ENCODE results near the gene PTX3.
A peak's percentile ranks its signal among the peaks of the same experiment; 100 is the strongest.

Gene PTX3

DNA sequence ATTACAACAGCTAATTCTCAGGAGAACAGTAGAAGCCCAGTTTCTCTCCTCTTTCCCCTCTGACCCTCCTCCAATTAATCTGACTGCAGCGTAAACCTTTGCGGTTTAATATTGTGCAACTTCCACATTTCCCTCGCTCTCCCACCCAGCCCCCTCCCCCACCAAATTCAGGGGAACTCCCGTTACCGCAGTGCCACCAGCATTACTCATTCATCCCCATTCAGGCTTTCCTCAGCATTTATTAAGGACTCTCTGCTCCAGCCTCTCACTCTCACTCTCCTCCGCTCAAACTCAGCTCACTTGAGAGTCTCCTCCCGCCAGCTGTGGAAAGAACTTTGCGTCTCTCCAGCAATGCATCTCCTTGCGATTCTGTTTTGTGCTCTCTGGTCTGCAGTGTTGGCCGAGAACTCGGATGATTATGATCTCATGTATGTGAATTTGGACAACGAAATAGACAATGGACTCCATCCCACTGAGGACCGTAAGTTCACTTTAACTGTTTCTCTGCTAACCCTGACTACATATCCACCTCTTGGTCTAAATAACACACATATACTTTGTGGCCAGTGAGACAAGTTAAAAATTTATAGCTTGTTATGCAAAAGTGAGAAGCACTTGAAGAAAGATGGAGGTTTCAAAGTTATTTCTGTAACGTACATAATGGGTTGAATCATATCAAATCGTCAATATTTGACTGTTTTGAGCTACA is at the start of gene PTX3:
Gene PTX3 (plus strand): TSS at position 268 of the 709 bp plus-strand sequence. CDS start 84 bp downstream, at position 352.
- no peak for DNase-seq (ENCODE audit: low spot score)

DNA sequence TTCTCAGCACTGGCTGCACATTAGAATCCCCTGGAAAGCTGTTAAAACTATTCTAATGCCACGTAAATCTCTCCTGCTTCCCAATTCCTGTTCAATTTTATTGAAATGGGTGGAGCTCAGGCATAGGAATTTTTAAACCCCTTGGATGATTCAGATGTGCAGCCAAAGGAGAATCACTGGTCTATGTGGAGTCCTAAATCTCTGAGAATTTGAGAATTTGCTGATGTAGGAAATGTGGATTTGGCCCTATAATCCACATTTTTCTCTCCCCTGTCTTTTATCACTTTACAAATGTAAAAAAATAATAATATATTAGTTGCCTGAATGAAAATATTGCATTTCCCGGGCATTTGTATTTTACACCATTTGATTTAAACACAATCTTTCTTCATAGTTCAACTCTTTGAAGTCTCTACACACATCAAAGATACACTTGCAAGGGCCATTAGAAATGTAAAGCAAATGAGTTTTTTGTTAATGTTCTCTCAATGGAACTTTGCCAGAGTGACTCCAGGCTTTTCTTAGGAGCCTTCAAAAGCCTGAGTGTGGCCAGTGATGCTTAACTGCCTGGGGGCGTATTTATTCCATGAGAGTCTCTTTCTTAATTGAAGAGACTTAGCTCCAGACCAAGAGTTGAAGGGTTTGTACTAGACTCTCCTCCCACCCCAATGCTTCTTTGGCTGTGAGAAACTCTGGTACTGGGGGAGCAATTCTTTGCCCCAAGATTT is 48.8 kb upstream of the PTX3 start:
- no peak for DNase-seq (ENCODE audit: low spot score)

DNA sequence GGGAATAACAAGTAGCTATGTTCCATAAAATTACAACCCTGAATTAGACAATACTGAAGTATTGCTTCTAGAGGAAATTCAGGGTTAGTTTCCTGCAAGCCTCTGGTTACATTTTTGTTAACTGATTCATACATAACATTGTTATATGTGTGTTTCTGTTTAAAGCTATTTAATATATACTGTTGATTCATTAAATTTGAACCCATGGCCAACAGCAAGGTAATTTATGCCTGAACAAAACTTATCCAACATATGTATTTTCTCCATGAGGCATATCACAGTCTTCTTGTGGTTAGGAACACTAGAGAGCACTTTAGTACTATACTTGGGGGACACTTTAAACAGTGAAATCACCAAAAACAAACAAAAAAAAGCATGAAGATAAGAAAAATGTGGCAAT is 47.7 kb upstream of the PTX3 start:
- no peak for DNase-seq (ENCODE audit: low spot score)

DNA sequence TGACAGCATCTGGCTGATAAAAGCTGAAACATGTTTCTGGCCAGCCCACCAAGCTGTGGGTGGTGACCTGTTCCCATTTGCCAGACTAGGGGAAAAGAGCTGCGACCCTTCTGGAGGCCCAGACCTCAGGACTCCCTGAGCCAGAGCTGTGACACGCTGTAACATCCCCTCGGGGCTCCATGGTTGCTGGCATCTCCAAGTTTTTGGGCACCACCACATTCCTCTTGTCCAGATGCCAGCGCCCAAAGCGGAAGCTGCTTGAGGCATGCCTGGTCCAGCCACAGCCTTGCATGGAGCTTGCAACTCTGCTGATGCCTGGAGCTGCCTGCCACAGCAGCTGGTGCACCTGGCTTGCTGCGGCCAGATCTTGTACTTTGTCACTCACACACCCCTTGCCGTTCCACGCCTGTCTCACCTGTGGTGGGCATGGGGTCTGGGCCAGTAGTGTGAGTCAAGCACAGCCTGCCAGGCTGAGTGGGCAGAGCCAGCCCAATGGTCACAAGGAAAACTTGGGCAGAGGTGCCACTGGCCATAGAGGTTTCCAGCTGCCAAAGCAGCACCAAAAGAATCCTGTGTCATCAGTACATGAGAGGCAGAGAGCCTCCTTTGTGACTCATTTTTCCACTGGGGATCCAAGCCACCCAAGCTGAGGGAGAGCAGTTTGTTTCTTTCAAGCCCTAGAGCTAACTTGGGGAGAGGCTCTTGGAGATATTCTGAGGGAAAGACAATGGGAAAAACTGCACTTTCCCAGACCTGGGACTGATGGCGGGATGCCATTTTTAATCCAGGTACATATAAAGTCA is 45.7 kb upstream of the PTX3 start:
- no peak for DNase-seq (ENCODE audit: low spot score)

DNA sequence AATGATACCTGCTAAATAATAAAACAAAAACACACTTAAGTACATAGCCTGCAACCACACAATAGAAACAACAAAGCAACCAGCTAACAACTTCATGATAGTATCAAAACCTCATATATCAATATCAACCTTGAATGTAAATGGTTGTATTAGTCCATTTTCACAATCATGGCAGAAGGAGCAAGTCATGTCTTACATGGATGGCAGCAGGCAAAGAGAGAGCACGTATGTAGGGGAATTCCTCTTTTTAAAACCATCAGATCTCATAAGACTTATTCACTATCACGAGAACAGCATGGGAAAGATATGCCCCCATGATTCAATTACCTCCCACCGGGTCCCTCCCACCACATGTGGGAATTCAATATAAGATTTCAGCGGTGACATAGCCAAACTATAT is 44.5 kb upstream of the PTX3 start:
- no peak for DNase-seq (ENCODE audit: low spot score)

DNA sequence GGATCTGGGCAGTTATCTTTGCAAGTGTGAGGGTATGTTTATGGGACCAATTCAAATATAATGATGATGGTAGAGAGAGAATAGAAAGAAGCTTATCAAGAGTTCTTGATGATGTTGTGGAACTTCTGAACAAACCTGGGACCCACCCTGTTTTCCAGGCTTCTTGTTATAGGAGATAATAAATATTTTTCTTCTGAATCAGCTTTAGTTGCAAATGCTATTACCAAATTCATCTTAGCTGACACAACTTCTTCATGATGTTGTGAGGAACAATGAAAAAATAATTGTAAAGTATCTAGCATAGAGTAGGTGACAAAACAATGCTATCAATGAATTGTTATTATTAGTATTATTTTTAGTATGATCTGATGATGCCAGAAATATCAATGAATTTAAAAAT is 43.5 kb upstream of the PTX3 start:
- DNase-seq (ENCODE audit: low spot score) = no peak

DNA sequence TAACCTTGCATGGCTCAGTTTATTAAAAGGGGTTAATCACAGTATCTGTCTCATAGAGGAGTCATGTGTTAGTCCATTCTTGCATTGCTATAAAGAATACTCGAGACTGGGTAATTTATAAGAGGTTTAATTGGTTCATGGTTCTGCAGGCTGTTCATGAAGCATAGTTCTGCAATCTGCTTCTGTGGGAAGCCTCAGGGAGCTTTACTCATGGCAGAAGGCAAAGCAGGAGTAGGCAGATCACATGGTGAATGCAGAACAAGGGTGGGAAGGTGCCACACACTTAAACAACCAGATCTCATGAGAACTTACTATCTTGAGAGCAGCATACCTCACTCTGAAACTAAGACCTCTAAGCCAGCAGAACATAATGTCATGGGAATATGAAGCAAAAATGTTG is 42.2 kb upstream of the PTX3 start:
- no peak for DNase-seq (ENCODE audit: low spot score)

DNA sequence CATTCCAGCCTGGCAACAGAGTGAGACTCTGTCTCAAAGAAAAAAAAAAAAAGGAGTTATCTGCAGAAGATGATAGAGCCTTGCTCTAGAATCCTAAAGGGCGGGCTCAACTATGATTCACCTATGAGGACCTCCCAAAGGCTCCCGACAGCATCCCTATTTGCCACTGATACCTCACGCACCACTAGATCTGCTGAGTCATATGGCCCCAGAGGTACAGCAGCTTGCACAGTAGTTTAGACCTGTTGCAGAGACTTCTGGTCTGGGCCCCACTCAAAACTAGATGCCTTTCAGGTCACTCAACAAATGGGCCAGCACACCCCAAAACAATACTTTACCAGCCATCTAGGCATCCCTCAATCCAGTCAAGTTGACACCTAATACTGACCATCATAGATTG is 38.1 kb upstream of the PTX3 start:
- no peak for DNase-seq (ENCODE audit: low spot score)

DNA sequence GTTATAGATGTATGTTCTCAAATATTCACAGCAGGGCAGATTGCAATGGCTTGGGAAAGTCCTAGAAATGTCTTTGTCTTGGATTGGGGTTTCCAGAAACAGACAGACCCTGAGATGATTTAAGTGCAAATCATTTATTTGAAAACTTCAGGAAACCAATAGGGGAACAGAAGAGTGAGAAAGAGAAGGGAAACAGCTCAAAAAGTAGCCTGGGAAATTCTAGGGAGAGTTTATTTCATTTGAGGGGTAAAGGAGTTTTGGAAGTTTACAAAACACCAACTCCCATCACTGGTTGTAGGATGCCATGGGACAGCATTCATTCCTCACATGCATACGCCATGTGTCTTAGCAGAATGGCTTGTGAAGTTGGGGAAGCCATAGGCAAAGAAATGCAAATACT is 32.3 kb upstream of the PTX3 start:
- DNase-seq (ENCODE audit: low spot score) = no peak

DNA sequence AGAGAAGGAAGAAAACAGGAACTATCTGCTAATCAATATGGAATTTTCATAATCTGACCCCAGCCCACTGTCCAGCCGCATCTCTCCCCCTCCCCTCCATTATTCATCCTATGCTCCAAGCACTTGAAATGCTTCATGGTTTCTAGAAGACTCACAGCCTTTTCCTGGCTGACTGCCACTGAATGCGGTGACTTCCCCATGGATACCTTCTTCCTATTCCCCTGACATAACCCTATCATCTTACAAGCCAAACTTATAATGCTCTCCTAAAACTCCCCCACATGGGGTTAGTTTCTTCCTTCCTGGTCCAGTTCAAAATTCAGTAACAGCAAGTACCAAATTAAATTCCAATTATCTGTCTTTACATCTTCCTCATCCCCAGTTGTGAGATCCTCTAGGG is 31.2 kb upstream of the PTX3 start:
- DNase-seq (ENCODE audit: low spot score) = no peak

DNA sequence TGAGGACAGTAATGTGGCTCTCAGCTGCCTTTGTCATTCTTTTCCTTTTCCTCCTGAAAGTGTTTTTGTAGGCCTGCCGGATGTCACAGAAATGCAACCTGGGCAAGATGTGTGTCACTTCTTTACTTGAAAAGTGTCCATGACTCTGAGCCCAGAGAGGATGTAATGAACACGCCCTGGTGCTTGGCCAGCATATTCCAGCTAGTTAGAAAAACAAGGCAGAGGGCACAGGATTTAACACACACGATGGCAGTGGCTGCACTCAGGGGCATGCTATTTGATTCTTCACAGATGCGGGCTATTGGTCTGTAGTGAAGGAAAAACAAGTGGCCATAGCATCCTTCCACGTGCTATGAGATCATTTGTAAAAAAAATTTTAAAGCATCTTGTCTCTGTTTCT is 30.3 kb upstream of the PTX3 start:
- no peak for DNase-seq (ENCODE audit: low spot score)

DNA sequence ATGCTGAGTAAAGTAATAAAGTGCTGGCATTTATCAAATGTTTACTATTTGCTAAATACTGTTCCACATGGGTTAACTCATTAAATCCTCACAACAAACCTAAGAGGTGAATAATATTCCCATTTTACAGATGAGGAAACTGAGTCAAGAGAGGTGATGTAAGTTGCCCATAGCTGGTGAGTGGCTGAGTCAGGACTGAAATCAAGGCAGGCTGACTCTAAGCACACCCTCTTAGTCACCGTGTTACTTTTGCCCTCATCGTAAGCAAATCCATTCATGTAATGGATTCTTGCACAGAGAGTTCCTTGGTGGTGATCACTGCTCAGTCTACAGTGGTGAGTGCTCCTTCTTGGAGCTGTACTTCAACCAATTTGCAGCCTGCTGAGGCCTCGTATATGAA is 28.9 kb upstream of the PTX3 start:
- DNase-seq (ENCODE audit: low spot score) = no peak

DNA sequence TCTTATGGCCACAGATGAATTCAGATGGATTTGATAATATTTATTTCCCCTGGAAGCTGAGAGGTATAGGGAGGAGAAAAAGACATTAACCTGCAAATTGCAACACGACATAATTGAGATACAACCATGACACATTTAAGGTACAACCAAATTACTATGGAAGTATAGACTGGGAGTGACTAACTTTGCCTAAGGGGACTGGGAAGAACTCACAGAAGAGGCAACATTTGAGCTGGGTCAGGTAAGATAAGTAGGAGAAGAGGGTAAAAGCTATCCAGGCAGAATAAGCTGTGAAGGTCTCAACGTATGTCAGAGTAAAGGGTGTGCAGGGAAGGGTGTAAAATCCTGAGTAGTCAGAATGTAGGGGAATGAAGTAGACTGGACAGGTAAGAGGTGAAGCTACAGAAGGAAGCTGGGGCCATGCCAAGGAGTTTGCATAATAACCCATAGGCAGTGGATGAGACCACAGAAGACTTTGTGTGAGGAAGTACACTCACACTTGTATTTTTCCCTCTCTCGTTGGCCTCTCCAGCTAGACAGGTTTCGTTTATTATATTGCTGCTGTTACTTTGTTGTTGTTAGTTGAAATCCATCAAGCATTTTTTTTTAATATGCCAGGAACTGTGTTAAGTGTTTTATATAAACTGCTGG is 28.0 kb upstream of the PTX3 start:
- no peak for DNase-seq (ENCODE audit: low spot score)

DNA sequence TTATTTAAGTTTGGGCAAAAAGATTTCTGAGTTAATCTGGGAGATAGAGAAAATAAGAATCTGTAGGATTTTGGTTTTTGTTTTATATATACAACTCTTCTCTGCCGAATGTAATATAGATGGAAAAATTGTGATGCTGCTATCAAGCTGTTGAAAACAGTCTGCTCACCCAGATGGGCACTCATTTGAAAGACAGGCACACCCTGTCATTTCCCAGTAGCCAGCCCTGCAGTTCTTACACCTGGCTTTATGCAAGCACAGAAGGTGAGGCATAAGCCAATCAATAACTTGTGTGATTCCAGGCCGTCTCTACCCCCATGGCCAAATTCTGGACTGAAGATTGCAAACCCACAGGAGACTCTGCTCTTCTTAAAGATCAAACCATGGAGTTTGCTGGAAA is 27.1 kb upstream of the PTX3 start:
- DNase-seq (ENCODE audit: low spot score) = peak; percentile 7

DNA sequence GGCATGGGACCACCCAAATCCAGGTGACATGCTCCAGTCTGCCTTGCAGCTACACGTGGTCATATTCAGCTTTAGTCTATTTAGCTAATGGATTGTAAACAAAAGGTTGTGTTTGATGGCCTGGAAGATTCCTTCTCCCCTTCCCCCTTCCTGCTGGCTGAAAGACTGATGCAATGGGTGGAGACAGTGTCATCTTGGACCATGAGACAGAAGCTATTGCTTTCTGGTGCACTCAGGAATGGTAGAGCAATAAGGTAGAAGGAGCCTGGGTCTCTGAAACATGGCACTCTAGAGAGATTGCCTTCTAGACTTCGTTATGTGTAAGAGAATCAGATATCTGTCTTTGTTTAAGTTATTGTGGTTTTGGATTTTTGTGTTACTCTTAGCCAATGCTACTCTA is 25.7 kb upstream of the PTX3 start:
- DNase-seq (ENCODE audit: low spot score) = no peak

DNA sequence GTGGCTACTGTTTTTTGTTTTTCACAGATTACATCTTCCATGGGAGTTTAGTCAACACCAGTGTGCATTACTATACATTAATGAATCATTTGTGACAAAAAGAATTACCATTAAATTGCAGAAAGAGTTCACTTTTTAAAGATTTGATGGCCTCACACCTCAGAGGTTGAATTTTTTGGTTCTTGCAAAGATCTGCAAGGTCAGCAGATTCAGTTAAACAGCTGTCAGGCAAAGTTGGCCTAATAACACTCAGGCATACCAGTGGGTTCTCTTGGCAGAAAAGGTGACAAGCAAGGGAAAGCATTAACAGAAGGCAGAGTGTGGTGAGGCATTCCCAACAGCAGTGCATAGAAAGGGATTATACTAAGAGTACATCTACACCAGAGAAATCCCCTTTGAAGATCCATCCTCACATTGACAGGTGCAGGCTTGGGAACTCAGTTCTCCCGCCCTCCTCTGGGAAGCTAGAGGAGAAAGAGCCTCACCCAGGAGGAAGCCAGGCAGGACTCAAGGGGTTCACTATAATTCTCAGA is 24.3 kb upstream of the PTX3 start:
- no peak for DNase-seq (ENCODE audit: low spot score)

DNA sequence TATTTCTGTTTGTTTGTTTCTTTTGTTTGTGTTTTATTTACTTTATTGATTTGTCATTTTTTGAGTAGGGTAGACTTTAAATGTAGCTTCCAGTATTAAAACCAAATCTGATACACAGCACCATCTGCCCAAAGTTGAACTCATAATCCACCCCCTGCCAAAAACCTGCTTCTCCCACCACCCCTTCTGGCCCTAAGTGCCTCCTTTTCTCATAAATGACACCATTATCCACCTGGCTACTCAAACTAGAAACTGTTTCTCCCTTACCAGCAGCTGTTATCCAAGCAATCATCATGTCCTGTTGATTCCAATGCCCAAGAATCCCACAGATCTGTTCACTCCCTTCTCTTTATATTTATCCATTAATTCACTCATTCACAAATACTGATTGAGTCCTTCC is 21.8 kb upstream of the PTX3 start:
- no peak for DNase-seq (ENCODE audit: low spot score)

DNA sequence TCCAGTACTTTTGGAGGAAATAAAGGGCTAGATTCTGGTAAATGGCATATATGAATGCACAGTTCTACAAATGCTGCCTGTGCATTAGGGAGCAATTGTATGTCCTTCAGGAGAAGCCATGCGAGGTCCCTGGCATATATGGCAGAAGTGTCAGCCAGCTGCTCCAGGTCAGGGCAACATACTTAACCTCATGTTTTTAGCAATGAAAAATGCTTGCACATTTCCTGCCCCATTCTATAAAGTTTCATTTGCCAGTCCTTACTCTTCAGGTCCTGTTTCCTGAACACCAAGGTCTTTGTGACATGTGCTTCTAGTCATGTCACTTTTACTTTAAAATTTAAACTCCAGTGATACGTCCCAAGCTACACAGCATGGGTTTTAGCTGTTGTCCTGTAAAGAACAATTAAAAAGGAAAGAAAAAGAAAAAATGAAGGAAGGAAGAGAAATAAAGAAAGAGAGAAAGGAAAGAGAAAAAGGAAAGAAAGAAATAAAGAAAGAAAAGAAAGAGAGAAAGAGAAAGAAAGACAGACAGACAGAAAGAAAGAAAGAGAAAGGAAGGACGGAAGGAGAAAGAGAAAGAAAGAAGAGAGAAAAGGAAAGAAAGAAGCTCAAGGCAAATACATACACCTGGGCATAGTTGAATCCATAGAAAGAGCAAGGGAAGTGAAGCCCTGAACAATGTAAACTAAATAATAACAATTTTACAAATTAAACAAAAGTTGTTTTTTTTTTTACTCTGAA is 20.1 kb upstream of the PTX3 start:
- DNase-seq (ENCODE audit: low spot score) = no peak

DNA sequence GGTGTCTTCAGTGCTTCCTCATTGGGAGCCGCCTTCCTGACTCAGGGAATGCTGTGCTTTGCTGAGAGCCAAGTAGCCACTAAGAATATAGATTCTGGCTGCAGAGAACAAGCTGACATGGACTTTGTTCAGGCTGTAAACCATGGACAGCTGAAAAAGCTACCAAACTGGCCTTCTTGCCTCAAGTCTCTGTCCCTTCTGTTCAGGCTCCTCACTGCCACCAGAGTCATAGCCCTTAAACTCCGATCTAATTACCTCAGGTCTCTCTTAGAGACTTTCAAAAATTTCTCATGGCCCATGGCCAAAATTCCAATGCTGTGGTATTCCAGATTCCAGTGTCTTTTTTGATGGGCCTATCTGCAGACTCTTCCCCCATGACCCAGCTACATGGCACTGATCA is 19.4 kb upstream of the PTX3 start:
- DNase-seq (ENCODE audit: low spot score) = no peak

DNA sequence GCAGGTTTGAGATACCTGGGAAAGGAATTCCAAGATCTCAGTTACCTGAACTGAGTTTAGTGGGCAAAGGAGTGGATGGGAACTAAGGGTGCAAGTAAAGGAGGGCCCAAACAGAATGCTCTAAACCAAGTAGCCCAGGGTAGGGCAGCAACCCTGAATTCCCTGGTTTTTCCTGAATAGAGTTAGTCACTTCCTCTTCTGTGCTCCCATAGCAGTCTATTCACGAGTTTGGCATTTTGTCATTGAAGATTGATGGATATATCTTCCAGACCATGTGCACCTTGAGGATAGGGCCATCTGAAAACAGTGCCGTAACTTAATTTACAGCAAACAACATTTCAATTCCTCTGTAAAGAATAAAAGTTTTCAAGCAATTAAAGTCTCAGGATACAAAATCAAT is 18.5 kb upstream of the PTX3 start:
- DNase-seq (ENCODE audit: low spot score) = no peak

DNA sequence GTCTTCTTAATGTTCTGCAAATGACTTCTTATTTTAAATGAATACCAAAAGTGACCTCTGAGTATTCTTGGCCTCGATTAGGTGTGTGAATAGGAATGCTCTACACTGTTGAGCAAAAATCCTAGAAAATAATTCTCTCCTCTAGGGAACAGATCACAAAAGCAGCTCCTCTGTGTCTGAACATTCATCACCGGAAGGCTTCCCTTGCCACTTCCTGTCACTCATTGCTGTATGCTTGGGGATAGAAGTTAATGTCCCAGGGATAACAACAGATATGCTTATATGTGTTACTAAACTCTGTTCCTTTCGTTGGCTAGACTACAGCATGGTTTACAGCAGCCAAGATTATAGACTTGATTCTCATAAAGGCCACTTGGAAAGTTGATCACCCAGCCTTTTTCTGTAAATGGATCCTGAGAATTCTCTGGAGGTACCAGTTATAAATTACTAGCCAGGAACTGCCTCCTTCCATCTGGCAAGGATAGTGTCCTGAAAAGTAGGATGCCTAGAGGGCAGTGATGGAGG is 16.0 kb upstream of the PTX3 start:
- DNase-seq (ENCODE audit: low spot score) = no peak
